ENCODE data around the gene BCCIP.

Gene BCCIP

GRCh38 chr10:125845617-125846016 is 22.3 kb downstream of the BCCIP start:
- no peak for DNase-seq

- DNase-seq, result no peak
These were observed 23.5 kb downstream of the BCCIP start for GRCh38 chr10:125846894-125847293.

GRCh38 chr10:125848371-125848770 is 25.0 kb downstream of the BCCIP start:
- DNase-seq, result no peak

- DNase-seq, result no peak
These were observed 25.5 kb downstream of the BCCIP start for GRCh38 chr10:125848857-125849256.

- DNase-seq, result no peak
These were observed 26.1 kb downstream of the BCCIP start for GRCh38 chr10:125849448-125849847.

- DNase-seq, result no peak
These were observed 27.7 kb downstream of the BCCIP start for GRCh38 chr10:125850766-125851731.

GRCh38 chr10:125852487-125852886 is 29.1 kb downstream of the BCCIP start:
- DNase-seq, result no peak

GRCh38 chr10:125857185-125857760 is 33.9 kb downstream of the BCCIP start:
- no peak for DNase-seq

- DNase-seq, result no peak
These were observed 35.9 kb downstream of the BCCIP start for GRCh38 chr10:125859128-125859817.

GRCh38 chr10:125865120-125865519 is 41.8 kb downstream of the BCCIP start:
- no peak for DNase-seq

- no peak for DNase-seq
These were observed 43.2 kb downstream of the BCCIP start for GRCh38 chr10:125866421-125867029.

- no peak for DNase-seq
These were observed 45.1 kb downstream of the BCCIP start for GRCh38 chr10:125868372-125868975.

GRCh38 chr10:125871338-125871737 is 48.0 kb downstream of the BCCIP start:
- no peak for DNase-seq

GRCh38 chr10:125878957-125879835 is 55.9 kb downstream of the BCCIP start:
- no peak for DNase-seq

- no peak for DNase-seq
These were observed 57.4 kb downstream of the BCCIP start for GRCh38 chr10:125880719-125881118.

- no peak for DNase-seq
These were observed 57.8 kb downstream of the BCCIP start, which contains the start of gene DHX32 for GRCh38 chr10:125881192-125881591. Gene DHX32 (minus strand): TSS chr10:125881292. CDS start chr10:125880824, 468 bp downstream.

GRCh38 chr10:125882596-125882995 is 59.2 kb downstream of the BCCIP start:
- no peak for DNase-seq

- no peak for DNase-seq
These were observed 59.9 kb downstream of the BCCIP start for GRCh38 chr10:125883211-125883610.

Measured in activated CD4-positive, alpha-beta T cell treated with anti-CD3 and anti-CD28 coated beads for 1 hour (primary cell).